H9 (cell line): ENCODE measurements around the gene SYT9. TPM values are rescaled to one million over a fixed set of nuclear protein-coding genes. Genes with fewer than 3 reads are reported as not detected.

Source experiments
- DNase-seq: peaks from one replicate; pipeline ENCODE4 v3.0.0-alpha.2; 2017
- H2AFZ ChIP-seq: one replicate; pipeline ENCODE4 v1.6.1; 2013; ENCODE audit warnings: mild to moderate bottlenecking, low read length, control low read depth, moderate library complexity
- H2AK5ac ChIP-seq: 2 replicates; pipeline ENCODE4 v1.6.1; 2013; ENCODE audit warnings: low read length, control low read depth, mixed read lengths; ENCODE audit not compliant: insufficient read length
- H2BK120ac ChIP-seq: one replicate; pipeline ENCODE4 v1.6.1; 2013; ENCODE audit warnings: low read depth, mild to moderate bottlenecking, low read length, control low read depth, inconsistent platforms; ENCODE audit not compliant: poor library complexity, severe bottlenecking
- H2BK12ac ChIP-seq: 2 replicates; pipeline ENCODE4 v1.6.1; 2013; ENCODE audit warnings: low read length, control low read depth, mixed read lengths, low read depth; ENCODE audit not compliant: insufficient read length
- H2BK15ac ChIP-seq: 2 replicates; pipeline ENCODE4 v1.6.1; 2013; ENCODE audit warnings: low read depth, low read length, control low read depth
- H2BK20ac ChIP-seq: one replicate; pipeline ENCODE4 v1.6.1; 2013; ENCODE audit warnings: low read depth, mild to moderate bottlenecking, low read length, control low read depth, inconsistent platforms; ENCODE audit not compliant: poor library complexity, severe bottlenecking
- H2BK5ac ChIP-seq: 2 replicates; pipeline ENCODE4 v1.6.1; 2013; ENCODE audit warnings: low read length, control low read depth, mixed read lengths; ENCODE audit not compliant: insufficient read length
- H3K14ac ChIP-seq: 2 replicates; pipeline ENCODE4 v1.6.1; 2013; ENCODE audit warnings: low read length, control low read depth; ENCODE audit not compliant: insufficient read depth
- H3K18ac ChIP-seq: 2 replicates; pipeline ENCODE4 v1.6.1; 2013; ENCODE audit warnings: low read depth, mild to moderate bottlenecking, mixed read lengths, low read length, control low read depth; ENCODE audit not compliant: insufficient read length
- H3K23ac ChIP-seq: 2 replicates; pipeline ENCODE4 v1.6.1; 2013; ENCODE audit warnings: low read length, control low read depth, mixed read lengths, low read depth; ENCODE audit not compliant: insufficient read length
- H3K23me2 ChIP-seq: 2 replicates; pipeline ENCODE4 v1.6.1; 2013; ENCODE audit warnings: low read depth, mild to moderate bottlenecking, mixed read lengths, low read length, control low read depth; ENCODE audit not compliant: insufficient read length, poor library complexity, severe bottlenecking
- H3K27ac ChIP-seq: 2 replicates; pipeline ENCODE4 v1.5.1; 2013; ENCODE audit warnings: low read length, control low read depth, mixed read lengths, low read depth; ENCODE audit not compliant: insufficient read length
- H3K27me3 ChIP-seq: 2 replicates; pipeline ENCODE4 v1.6.1; 2013; ENCODE audit warnings: low read length, control low read depth, inconsistent platforms; ENCODE audit not compliant: insufficient read depth
- H3K4ac ChIP-seq: 2 replicates; pipeline ENCODE4 v1.6.1; 2013; ENCODE audit warnings: low read depth, mild to moderate bottlenecking, control low read depth, inconsistent platforms, low read length, moderate library complexity
- H3K4me1 ChIP-seq: 2 replicates; pipeline ENCODE4 v1.6.1; 2013; ENCODE audit warnings: low read length, control low read depth, inconsistent platforms; ENCODE audit not compliant: insufficient read depth
- H3K4me2 ChIP-seq: 2 replicates; pipeline ENCODE4 v1.6.1; 2013; ENCODE audit warnings: low read length, control low read depth, mixed read lengths; ENCODE audit not compliant: insufficient read length, insufficient read depth
- H3K56ac ChIP-seq: 2 replicates; pipeline ENCODE4 v1.6.1; 2013; ENCODE audit warnings: low read depth, mild to moderate bottlenecking, mixed read lengths, low read length, control low read depth; ENCODE audit not compliant: insufficient read length
- H3K79me1 ChIP-seq: 2 replicates; pipeline ENCODE4 v1.6.1; 2013; ENCODE audit warnings: low read depth, mild to moderate bottlenecking, moderate library complexity, low read length, control low read depth, inconsistent platforms; ENCODE audit not compliant: insufficient read depth, poor library complexity, severe bottlenecking
- H3K79me2 ChIP-seq: 2 replicates; pipeline ENCODE4 v1.6.1; 2013; ENCODE audit warnings: low read length, control low read depth, inconsistent platforms; ENCODE audit not compliant: insufficient read depth
- H3K9ac ChIP-seq: 2 replicates; pipeline ENCODE4 v1.6.1; 2013; ENCODE audit warnings: low read length, control low read depth, mixed read lengths; ENCODE audit not compliant: insufficient read length; ENCODE audit errors: extremely low read depth
- H3K9me3 ChIP-seq: one replicate; pipeline ENCODE4 v1.6.1; 2013; ENCODE audit warnings: low read depth, low read length, inconsistent platforms; ENCODE audit not compliant: control insufficient read depth
- H3T11ph ChIP-seq: one replicate; pipeline ENCODE4 v1.6.1; 2013; ENCODE audit warnings: mild to moderate bottlenecking, low read length, control low read depth, inconsistent platforms
- H4K20me1 ChIP-seq: one replicate; pipeline ENCODE4 v1.6.1; 2013; ENCODE audit not compliant: control insufficient read depth, insufficient read length, insufficient read depth
- H4K5ac ChIP-seq: 2 replicates; pipeline ENCODE4 v1.6.1; 2013; ENCODE audit warnings: low read depth, mild to moderate bottlenecking, mixed read lengths, low read length, control low read depth; ENCODE audit not compliant: insufficient read length
- H4K8ac ChIP-seq: replicated peaks from 2 replicates; pipeline ENCODE4 v1.6.1; 2013; ENCODE audit warnings: low read length, control low read depth, mixed read lengths, low read depth; ENCODE audit not compliant: insufficient read length
- H4K91ac ChIP-seq: 2 replicates; pipeline ENCODE4 v1.6.1; 2013; ENCODE audit warnings: low read depth, mild to moderate bottlenecking, moderate library complexity, mixed read lengths, low read length, control low read depth; ENCODE audit not compliant: insufficient read length
- H3K27ac Mint-ChIP-seq, 3 experiments: 2 replicates in 2 of 3; 3 replicates in 1 of 3; pipeline ENCODE4 v1.8.0; 2020 to 2021; ENCODE audit warnings: mixed read lengths in 3 of 3, mild to moderate bottlenecking in 1 of 3, moderate library complexity in 1 of 3
- H3K27me3 Mint-ChIP-seq: 2 replicates; pipeline ENCODE4 v1.8.0; 2021; ENCODE audit warnings: low read depth, mild to moderate bottlenecking, moderate library complexity, mixed read lengths
- H3K36me3 Mint-ChIP-seq, 3 experiments: 2 replicates in 2 of 3; 3 replicates in 1 of 3; pipeline ENCODE4 v1.8.0; 2020 to 2021; ENCODE audit warnings: low read depth in 3 of 3, mixed read lengths in 3 of 3; ENCODE audit not compliant: insufficient read depth in 1 of 3
- H3K4me1 Mint-ChIP-seq, 2 experiments: 2 replicates each; pipeline ENCODE4 v1.8.0; 2020; ENCODE audit warnings: mixed read lengths in 2 of 2
- H3K4me3 Mint-ChIP-seq, 2 experiments: 2 replicates in 1 of 2; 3 replicates in 1 of 2; pipeline ENCODE4 v1.8.0; 2020 to 2021; ENCODE audit warnings: mild to moderate bottlenecking in 2 of 2, mixed read lengths in 2 of 2, moderate library complexity in 1 of 2
- H3K9me3 Mint-ChIP-seq, 2 experiments: 2 replicates in 1 of 2; 3 replicates in 1 of 2; pipeline ENCODE4 v1.8.0; 2020; ENCODE audit warnings: mild to moderate bottlenecking in 2 of 2, mixed read lengths in 2 of 2, moderate library complexity in 1 of 2
- CTCF ChIP-seq: fragments of 200-600 bp; sonication (generic); conservative IDR thresholded peaks from 3 replicates; pipeline ENCODE4 v1.8.0; 2021; ENCODE audit warnings: antibody characterized with exemption, mild to moderate bottlenecking
- WGBS: extraction: QIAGEN DNeasy Blood & Tissue Kit; methylation state at CpG from one replicate; pipeline ENCODE4 v1.1.7; 2013; ENCODE audit warnings: missing lambda C conversion rate, low lambda C conversion rate, mixed read lengths; ENCODE audit not compliant: insufficient read length; ENCODE audit errors: extremely low coverage; 5-methylcytosine and 5-hydroxymethylcytosine counted together
- total RNA-seq: library from RNA; stranded (reverse); gene quantifications from 2 replicates; pipeline ENCODE4 v1.2.1, GENCODE V29; 2021

Gene SYT9
- total RNA-seq, 1 experiment from 2014 or later = 0.63 TPM

- DNase-seq = no peak
- Histone ChIP-seq H3T11ph (no peak overlapping the region), H3K79me2 (no peaks in the 10 kb centered on the region), H4K8ac (no peak overlapping the region), H2BK120ac (no peak overlapping the region), H2BK12ac (no peak overlapping the region), H3K27me3 (no peaks in the 10 kb centered on the region), H2BK15ac (no peak overlapping the region), H2AFZ (no peak overlapping the region), H4K5ac (no peak overlapping the region), H3K27ac (no peak overlapping the region), H3K14ac (no peak overlapping the region), H3K18ac (no peak overlapping the region), H2BK20ac (no peak overlapping the region), H3K4ac (no peak overlapping the region), H3K23me2 (peaks cover 2% of the 10 kb centered on the region), H3K79me1 (no peaks in the 10 kb centered on the region), H2AK5ac (no peak overlapping the region), H3K4me1 (peaks cover 3% of the 10 kb centered on the region; the same call in 1 of the 2 replicates), H3K9ac (no peak overlapping the region), H3K56ac (no peak overlapping the region), H3K9me3 (no peaks in the 10 kb centered on the region), H4K20me1 (no peaks in the 10 kb centered on the region), H2BK5ac (no peak overlapping the region), H4K91ac (no peak overlapping the region), H3K4me2 (no peak overlapping the region), H3K23ac (no peak overlapping the region)
- WGBS = no CpG with 5 or more reads among the region's 1 CpG
- TF ChIP-seq CTCF = no peak
- H3K27me3 Mint-ChIP-seq = no peaks in the 10 kb centered on the region
- H3K36me3 Mint-ChIP-seq = no peaks in the 10 kb centered on the region
- no peak overlapping the region for H3K4me3 Mint-ChIP-seq
- peaks cover 19 to 24% of the 10 kb centered on the region in 2 experiments for H3K4me1 Mint-ChIP-seq
- no peaks in the 10 kb centered on the region for H3K9me3 Mint-ChIP-seq
- H3K27ac Mint-ChIP-seq = peak overlapping the region in 1 of 3 experiments; percentile 46; a peak in 1 of 7 replicates
Observed at GRCh38 chr11:7492253-7492652, 240.5 kb downstream of the SYT9 start.
